GM18909 (cell line): ENCODE data around the gene BCL6.
A peak's percentile ranks its signal among the peaks of the same experiment; 100 is the strongest.

Experiments
- ATAC-seq: cut with Tn5 transposase; IDR thresholded peaks from one replicate; pipeline ENCODE4 v1.9.1; 2021; ENCODE audit warnings: mild to moderate bottlenecking; ENCODE audit not compliant: unreplicated experiment, poor library complexity

The BCL6 gene

DNA sequence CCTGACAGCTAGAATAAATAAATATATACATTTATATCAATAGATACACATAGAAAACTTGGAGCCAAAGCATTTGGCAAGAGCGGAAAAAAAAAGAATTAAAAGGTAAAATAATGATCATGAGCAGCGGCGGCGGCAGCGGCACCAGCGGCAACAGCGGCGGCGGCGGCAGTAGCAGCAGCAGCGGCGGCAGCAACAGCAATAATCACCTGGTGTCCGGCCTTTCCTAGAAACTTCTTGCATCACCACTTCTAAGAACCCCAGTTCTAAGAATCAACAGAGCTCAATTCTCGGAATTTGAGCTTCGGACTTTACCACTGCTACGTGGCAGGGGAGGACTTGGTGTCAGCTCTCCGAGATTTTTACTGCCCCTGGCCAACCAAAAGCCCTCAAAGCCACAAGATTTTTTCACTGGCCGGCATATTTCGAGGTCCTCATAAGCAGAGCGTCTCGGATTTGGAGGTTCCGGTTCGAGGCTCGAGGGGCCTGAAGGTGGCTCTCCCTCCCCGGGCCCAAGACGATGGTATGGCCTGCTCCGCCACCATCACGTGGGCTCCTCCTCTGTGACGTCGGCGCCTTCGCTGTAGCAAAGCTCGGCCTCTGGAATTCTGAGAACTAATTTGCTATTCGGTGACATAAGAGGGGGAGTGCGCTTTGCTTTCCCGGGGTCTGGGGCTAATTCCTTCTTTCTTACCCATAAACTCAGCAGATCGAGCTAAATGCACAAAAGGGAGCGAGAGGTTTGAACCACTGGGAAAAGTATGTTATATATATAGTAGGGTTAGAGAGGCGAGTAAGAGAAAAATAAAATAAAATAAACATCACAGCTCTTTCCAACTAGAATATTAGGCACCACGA, at the start of gene BCL6:
TSS of gene BCL6 (minus strand) at position 268 of the 858 bp plus-strand sequence. CDS start 11,775 bp downstream, outside the sequence.
- ATAC-seq = peak; percentile 67

DNA sequence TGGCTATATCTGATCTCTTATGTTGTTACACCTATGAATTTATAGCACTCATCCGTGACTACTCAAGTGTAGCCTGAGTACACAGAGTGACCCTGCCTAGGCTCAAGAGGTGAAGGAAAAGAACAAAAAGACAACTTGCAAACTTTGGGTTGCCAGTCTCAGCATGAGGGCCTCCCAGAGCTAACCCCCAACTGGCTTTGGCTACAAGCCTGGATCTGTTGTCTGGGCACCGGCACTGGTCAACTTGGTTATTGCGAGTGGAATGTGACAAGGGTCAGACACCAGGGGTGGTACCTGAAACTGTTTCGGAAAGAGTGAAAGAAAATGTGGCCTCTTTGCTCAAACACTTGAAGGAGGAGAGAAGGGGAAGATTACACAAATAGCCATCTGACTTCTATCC, 49.5 kb upstream of the BCL6 start:
- ATAC-seq = no peak

GRCh38 chr3:187793618-187794017, 48.4 kb upstream of the BCL6 start:
- no peak for ATAC-seq

DNA sequence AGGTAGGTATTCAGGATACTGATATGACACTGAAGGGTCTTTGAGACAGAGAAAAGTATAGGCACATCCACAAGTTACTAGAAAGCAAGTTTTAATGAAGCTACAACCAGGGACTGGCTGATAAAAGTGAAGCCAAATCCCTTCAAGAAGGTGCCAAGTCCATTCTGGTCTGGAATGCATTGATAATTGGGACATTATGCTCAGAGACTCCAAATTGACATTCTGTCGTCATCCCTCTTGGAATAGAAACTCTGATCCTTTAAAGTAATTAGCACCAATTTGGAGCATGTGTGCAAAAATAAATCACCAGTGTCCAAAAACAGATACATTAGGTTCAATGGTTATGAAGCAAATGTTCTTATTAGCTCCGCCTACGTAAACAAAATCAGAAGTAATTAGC, 47.3 kb upstream of the BCL6 start:
- ATAC-seq = no peak

GRCh38 chr3:187789872-187790271, 44.6 kb upstream of the BCL6 start:
- ATAC-seq = no peak

DNA sequence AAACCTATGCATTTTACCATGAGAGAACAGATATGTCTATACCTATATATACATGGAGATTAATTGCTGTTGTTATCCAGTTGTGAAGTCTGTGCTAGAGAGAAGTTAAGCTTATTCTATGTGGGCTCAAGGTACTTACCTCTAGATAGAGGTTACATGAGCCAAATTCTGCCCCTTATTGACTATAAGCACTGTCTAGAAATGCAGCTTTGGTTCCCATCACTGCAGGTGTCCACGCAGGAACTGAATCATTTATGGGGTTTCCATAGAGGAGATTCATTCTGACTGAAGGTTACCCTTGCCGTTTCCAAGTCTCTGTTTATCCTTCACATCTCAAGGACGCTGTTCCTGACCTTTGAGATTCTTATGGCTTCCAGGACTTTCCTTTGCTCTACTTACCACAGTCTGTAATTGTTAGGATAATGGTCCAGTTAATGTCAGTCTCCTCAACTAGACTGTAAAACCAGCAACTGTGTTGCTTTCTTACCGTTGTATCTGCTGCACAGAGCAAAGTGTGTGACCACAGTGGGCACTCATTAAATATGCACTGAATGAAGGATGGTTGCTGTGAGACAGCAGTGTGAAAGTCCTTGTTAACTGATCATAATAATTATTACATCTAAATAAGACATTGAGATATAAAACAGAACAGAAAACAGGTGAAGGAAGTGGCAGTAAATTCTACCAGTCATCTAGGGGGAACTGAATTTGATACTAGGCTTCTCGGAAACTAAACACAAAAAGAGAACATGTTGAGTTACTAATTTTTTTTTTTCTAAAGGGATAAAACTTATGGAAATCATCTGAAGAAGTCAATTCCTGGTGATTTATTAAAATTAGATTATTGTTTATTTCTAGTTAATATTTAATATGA, 44.0 kb upstream of the BCL6 start:
- ATAC-seq = no peak

DNA sequence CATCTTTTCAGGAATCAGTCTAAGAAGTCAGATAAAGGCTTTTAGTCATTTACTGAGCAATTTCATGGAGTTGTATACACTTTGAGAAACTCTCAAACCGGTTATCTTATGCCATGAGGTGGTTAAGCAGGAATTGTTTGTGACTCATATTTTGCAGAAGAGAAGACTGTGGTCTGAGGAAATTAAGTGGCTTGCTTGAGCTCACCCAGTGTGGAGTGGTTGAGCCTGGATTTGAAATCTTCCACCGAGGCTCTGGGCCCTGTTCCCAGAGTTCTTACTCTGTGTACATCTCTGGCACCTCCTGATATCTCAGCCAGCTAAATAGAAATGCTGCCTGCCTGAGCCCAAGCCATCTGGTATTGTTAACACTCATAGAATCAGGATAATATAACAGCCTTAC, 37.8 kb upstream of the BCL6 start:
- no peak for ATAC-seq

- no peak for ATAC-seq
Measured at GRCh38 chr3:187782006-187782405, 36.7 kb upstream of the BCL6 start.

GRCh38 chr3:187781001-187781400, 35.7 kb upstream of the BCL6 start:
- ATAC-seq = no peak

DNA sequence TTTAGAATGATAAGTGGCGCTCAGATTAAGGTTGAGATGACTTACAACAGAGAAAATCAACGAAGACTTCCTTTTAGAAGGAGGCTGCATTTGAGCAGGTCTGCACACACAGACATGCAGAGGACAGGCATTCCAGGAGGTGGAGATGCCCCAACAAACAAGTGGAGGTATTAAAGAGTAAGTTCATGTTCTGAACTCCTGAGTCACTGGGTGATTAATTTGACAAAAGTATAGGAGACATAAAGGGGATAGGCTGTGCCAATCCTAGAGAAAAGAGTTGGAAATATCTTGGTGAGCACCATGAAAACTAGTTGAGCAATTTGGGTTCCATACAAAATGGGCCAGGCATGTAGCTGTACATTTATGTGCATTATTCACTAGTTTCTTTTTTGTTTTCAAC, 33.5 kb upstream of the BCL6 start:
- ATAC-seq = no peak

DNA sequence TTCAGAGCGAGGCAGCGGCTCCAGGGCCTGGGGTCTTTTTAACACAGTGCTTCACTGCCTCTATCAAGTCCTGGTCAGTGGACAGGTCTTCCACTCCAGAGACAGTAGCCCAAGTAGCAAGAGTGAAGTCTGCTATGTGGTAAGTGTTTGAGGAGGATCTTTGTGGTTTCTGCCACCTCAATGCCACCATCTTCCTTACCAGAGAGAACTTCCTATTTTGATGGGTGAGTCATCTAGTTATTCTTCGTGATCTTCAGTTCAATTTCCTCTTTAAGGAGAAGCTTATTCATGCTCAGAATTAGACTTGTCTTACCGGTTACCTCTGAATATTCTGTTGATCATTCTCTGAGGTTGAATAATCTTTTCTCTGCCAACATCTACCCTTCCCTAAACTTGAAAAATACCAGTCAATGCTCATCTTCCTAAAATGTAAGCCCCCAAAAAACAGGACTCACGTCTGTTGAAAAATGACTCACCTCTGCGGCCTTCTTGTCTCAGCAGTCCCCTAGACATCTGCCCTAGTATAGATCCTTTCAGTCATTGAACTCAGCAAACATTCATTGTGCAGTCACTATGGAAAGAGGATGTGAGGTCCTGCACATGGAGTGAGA, 32.2 kb upstream of the BCL6 start:
- ATAC-seq = peak; percentile 54

DNA sequence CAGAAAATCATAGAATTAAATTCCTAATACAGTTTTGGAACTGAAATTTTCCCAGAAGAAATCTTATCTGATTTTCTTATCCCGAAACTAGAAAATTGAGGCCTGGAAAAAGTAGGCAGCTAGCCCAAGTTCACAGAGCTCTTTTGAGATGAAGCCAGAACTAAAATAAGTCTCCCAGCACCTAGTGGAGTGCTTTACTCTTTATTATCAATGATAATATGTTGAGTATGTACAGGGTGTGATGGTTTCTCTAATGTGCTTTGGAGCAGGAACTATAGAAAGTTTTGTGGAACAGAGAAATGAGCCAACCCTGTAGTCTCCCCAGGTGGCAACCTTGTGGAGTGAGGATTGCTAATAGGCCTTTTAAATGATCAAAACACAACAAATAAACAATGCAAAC, 30.3 kb upstream of the BCL6 start:
- no peak for ATAC-seq

GRCh38 chr3:187774185-187774789, 29.0 kb upstream of the BCL6 start:
- ATAC-seq = no peak

DNA sequence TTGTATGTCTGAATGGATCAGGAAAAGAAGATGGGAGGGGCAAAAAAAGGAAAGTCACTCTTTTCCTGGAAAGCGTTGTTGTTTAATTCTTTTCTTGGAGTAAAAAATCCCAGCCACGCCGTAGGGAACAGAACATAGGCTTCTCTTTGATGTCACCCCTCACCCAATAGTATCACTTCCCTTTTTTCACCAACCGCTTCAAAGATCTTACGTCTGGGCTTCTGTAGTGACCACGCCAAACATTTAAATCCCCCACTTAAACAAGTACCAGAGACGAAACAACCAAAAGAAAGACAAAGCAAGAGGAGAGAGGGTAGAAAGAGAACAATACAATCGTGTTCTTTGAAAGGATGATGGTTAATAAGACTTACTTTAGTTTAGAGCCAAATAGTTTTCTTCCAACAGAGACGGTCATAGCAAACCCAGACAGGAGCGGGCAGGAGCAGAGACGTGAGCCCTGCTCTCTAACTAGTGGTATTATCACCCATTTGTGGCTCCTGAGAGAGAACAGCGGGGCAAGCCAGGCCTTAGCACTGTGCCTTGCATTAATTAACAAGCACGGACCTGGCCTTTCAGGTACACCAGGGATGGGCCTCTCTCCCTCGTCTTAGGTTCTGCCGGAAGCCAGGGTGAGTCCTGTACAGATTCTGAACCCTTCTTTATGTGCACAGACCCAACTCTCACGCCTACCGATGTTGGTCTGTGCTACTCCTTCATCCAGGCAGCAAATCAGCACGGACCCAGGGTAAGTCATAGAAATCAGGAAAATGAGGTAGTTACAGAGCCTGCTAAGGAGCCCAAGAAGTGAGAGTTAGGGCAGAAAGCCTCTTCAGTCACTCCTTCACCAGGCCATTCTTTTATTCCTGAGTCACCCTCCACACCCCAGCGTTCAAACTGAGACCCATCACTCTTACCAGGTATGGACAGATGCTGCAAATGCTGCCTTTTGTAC, 28.2 kb upstream of the BCL6 start:
- ATAC-seq = peak; percentile 72

DNA sequence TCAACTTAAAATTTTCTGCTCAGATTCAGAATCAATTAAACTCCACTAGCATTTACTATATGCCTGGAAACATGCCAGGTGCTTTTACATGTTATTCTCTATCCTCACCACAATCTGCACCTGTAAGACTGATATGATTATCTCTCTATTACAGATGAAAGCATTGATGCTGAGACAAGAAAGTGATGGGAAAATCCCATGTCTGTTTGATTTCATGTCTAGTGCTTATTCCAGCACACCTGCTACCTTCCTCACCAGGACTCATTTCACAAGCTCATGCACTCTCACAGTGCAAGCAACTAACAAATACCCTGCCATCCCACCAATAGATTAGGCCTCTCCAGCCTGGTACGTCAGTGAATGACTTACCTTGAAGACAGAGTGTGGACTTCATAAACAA, 25.0 kb upstream of the BCL6 start:
- ATAC-seq = peak; percentile 66

DNA sequence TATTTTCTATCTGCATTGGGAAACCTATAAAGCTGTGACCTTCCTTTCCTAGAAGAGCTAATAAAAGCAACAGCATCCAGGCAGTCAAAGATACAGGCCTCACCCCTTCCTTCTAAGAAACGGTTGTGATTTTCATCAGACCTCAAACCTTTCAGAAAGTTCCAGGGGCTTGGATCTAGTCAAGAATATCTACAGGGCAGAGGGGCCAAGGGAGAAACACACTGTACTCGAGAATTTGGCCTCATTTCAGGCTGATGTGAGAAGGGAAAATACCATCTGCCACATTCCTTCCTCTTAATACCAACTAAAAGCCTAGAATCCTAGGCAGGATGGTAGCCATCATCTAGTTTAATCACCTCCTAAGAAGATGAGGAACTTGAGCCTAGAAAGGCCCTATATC, 24.5 kb upstream of the BCL6 start:
- ATAC-seq = peak; percentile 15

DNA sequence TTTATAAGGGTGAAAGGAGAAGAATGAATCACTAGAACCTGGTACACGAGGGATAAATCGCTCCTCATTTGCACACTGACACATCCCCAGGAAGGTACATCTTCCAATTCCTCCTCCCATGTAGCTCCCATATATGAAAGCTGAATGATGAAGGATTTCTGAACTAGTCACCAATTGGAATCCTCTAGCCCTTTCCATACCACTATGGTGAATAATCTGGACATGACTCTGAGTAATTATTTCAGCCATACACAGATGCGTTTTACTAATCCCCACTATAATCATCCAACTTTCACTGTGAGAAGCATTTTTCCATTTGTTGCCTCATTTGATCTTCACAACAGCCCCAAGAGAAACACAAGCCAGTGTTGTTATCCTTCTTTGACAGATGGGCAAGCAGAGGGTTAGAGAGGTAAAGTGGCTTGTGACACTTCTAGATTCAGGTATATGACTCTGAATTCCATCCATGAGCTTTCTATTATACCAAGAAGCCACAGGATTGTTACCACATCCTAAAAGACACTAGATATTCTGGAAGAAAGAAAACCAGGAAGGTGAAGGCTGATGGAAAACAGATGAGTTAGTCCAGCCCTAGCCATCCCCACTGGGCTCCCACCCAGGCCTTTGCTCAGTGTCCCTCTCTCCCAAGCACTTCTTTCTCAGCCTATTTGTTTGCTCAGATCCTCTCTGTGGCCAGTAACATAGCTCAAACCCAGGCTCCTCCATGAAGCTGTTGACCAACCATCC, 22.2 kb upstream of the BCL6 start:
- ATAC-seq = no peak

DNA sequence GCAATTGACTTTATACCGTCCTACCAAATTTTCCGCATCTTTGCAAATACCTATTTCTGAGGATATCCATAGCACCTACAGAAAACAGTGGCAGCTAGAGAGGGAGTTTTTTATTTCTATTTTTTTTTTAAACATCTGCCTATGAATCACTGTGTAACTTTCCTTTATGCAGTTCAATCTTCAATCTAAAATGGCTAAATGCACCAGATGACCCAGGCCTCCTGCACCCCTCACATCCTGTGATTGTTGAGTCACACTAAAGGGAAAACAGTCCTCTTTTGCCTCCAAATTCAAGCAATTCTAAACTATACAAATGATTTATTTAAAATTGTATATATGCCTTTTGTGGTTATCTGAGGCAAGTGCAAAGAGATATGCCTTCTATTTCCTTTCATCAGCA, 20.1 kb upstream of the BCL6 start:
- ATAC-seq = no peak
